ENCODE measurements around the gene CEP70.

CEP70 gene

DNA sequence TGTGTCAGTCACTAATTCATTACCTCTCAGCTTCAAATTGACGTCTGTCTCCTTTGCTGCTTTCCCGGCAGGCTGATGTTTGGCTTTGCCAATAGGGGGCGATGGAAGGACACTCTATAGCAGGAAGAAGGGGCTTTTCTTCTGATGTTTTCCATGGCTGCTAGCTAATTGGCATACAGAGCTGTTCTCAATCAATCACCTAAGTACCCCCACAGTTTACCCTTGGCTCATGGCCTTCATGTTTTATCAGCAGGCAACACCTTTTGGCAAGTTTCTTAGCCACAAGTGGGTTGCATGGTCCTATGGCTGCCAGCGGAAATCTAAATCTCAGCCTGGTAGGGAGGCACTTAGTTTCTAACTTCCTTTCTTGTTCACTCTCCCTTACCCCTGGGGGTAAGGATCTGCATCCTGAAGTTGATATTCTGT lies 114.6 kb downstream of the CEP70 start:
- H3K4me1 ChIP-seq (ENCODE audit: control insufficient read depth in 1 of 2, insufficient read depth in 1 of 2, low read depth in 1 of 2, low read length in 1 of 2): no peaks in the 10 kb centered on the region
- H3K9me3 ChIP-seq: no peaks in the 10 kb centered on the region
- no peaks in the 10 kb centered on the region for H3K36me3 ChIP-seq
- no peak overlapping the region for H3K4me3 ChIP-seq (ENCODE audit: low read depth in 1 of 2, low read length in 1 of 2)
- peaks cover 10% of the 10 kb centered on the region for H3K27me3 ChIP-seq
- no peak overlapping the region for H3K27ac ChIP-seq
- no peak for TF ChIP-seq CTCF (IDR thresholded peaks at IDR 0.05)

DNA sequence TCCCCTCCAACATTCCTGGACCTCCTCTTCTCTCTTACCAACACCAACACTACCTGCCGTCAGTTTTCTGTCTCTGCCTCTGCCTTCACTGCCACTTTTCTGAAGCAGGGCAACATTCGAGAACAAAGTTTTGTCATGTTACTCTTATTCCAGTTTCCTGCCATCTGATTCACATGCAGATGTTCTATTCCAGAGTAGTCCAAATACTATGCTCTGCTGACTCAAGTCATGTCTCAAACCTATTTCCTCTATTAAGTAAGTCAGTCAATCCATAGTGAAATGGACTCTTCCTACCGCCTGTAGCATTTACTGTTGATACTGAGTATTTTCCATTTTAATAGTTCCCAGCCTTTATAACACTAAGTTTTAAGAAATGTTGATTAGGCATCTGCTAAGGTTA lies 116.3 kb downstream of the CEP70 start:
- no peaks in the 10 kb centered on the region for H3K4me1 ChIP-seq (ENCODE audit: control insufficient read depth in 1 of 2, insufficient read depth in 1 of 2, low read depth in 1 of 2, low read length in 1 of 2)
- H3K4me3 ChIP-seq (ENCODE audit: low read depth in 1 of 2, low read length in 1 of 2): no peak overlapping the region
- TF ChIP-seq CTCF (IDR thresholded peaks at IDR 0.05): no peak
- H3K36me3 ChIP-seq: no peaks in the 10 kb centered on the region
- H3K27me3 ChIP-seq: peaks cover 10% of the 10 kb centered on the region
- no peak overlapping the region for H3K27ac ChIP-seq
- no peaks in the 10 kb centered on the region for H3K9me3 ChIP-seq

GRCh38 chr3:138477120-138477519 lies 116.9 kb downstream of the CEP70 start:
- no peaks in the 10 kb centered on the region for H3K9me3 ChIP-seq
- H3K27ac ChIP-seq: no peak overlapping the region
- TF ChIP-seq CTCF (IDR thresholded peaks at IDR 0.05): no peak
- no peaks in the 10 kb centered on the region for H3K4me1 ChIP-seq (ENCODE audit: control insufficient read depth in 1 of 2, insufficient read depth in 1 of 2, low read depth in 1 of 2, low read length in 1 of 2)
- H3K4me3 ChIP-seq (ENCODE audit: low read depth in 1 of 2, low read length in 1 of 2): no peak overlapping the region
- H3K27me3 ChIP-seq: peaks cover 10% of the 10 kb centered on the region
- H3K36me3 ChIP-seq: no peaks in the 10 kb centered on the region

- no peaks in the 10 kb centered on the region for H3K36me3 ChIP-seq
- H3K4me1 ChIP-seq (ENCODE audit: control insufficient read depth in 1 of 2, insufficient read depth in 1 of 2, low read depth in 1 of 2, low read length in 1 of 2): no peaks in the 10 kb centered on the region
- no peaks in the 10 kb centered on the region for H3K9me3 ChIP-seq
- H3K4me3 ChIP-seq (ENCODE audit: low read depth in 1 of 2, low read length in 1 of 2): no peak overlapping the region
- TF ChIP-seq CTCF (IDR thresholded peaks at IDR 0.05): no peak
- peaks cover 10% of the 10 kb centered on the region for H3K27me3 ChIP-seq
- H3K27ac ChIP-seq: no peak overlapping the region
These were observed 117.5 kb downstream of the CEP70 start for GRCh38 chr3:138476526-138476925.

- no peaks in the 10 kb centered on the region for H3K4me1 ChIP-seq (ENCODE audit: control insufficient read depth in 1 of 2, insufficient read depth in 1 of 2, low read depth in 1 of 2, low read length in 1 of 2)
- H3K4me3 ChIP-seq (ENCODE audit: low read depth in 1 of 2, low read length in 1 of 2): no peak overlapping the region
- H3K36me3 ChIP-seq: no peaks in the 10 kb centered on the region
- no peak for TF ChIP-seq CTCF (IDR thresholded peaks at IDR 0.05)
- H3K9me3 ChIP-seq: no peaks in the 10 kb centered on the region
- H3K27ac ChIP-seq: no peak overlapping the region
- peaks cover 3% of the 10 kb centered on the region for H3K27me3 ChIP-seq
These were observed 119.9 kb downstream of the CEP70 start for GRCh38 chr3:138474163-138474562.

DNA sequence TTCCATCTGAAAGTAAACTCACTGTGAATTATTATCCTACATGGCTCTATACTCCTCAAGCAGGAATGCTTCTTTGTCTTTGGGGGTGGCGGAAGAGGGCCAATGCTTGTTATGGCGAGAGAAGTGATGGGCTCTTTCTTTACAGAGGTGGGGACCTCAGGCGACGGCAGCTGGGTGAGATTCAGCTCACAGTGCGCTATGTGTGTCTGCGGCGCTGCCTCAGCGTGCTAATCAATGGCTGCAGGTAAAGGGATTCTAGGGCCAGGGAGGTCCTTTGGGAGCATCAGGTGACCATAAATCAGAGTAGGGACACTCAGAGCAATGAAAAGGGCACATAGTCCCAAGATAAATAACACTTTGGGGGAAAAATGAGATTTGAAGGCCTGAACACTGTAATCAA lies 120.7 kb downstream of the CEP70 start:
- Histone ChIP-seq H3K36me3 (no peaks in the 10 kb centered on the region), H3K4me3 (ENCODE audit: low read depth in 1 of 2, low read length in 1 of 2) (no peak overlapping the region), H3K27ac (no peak overlapping the region), H3K9me3 (no peaks in the 10 kb centered on the region), H3K4me1 (ENCODE audit: control insufficient read depth in 1 of 2, insufficient read depth in 1 of 2, low read depth in 1 of 2, low read length in 1 of 2) (no peaks in the 10 kb centered on the region), H3K27me3 (no peaks in the 10 kb centered on the region)
- TF ChIP-seq CTCF (IDR thresholded peaks at IDR 0.05): no peak
